Fibroblast of the conjunctiva (primary cell): Measurements from ENCODE around the gene ASB12.
"Not testable (repeated sequence)": the region's sequence is repeated elsewhere in the genome, so short reads cannot be mapped to it uniquely, and the experiment has no call there.

Source experiments
- DNase-seq: peaks from one replicate; pipeline ENCODE4 v3.0.0-alpha.2; 2010; ENCODE audit warnings: low read depth

Gene ASB12

GRCh38 chrX:64230123-64230970 is at the start of gene ASB12:
TSS of gene ASB12 (minus strand) at chrX:64230607. CDS start at chrX:64225650, 4,957 bp downstream.
- no peak for DNase-seq

GRCh38 chrX:64265265-64265664 is 34.9 kb upstream of the ASB12 start:
- DNase-seq = no peak

GRCh38 chrX:64229154-64229553 is 1.3 kb downstream of the ASB12 start:
- no peak for DNase-seq

- no peak for DNase-seq
These were observed 12.4 kb downstream of the ASB12 start for GRCh38 chrX:64218023-64218422.

- DNase-seq = not testable (repeated sequence)
These were observed 16.4 kb downstream of the ASB12 start for GRCh38 chrX:64213989-64214388.

- DNase-seq = no peak
These were observed 23.7 kb downstream of the ASB12 start for GRCh38 chrX:64206556-64207162.

- DNase-seq = peak; percentile 80
These were observed 24.5 kb downstream of the ASB12 start for GRCh38 chrX:64205735-64206501.

GRCh38 chrX:64205441-64205734 is 25.0 kb downstream of the ASB12 start, which contains the start of gene AMER1:
TSS of gene AMER1 (minus strand) at chrX:64205708. CDS start at chrX:64193286, 12,422 bp downstream.
- DNase-seq = peak; percentile 27

- no peak for DNase-seq
These were observed 25.5 kb downstream of the ASB12 start for GRCh38 chrX:64204701-64205440.

- no peak for DNase-seq
These were observed 26.2 kb downstream of the ASB12 start for GRCh38 chrX:64204252-64204651.

GRCh38 chrX:64202808-64203325 is 27.5 kb downstream of the ASB12 start:
- DNase-seq = no peak

- DNase-seq = no peak
These were observed 32.4 kb downstream of the ASB12 start for GRCh38 chrX:64198036-64198435.

- DNase-seq = no peak
These were observed 33.8 kb downstream of the ASB12 start for GRCh38 chrX:64196606-64197005.

- no peak for DNase-seq
These were observed 34.5 kb downstream of the ASB12 start for GRCh38 chrX:64195862-64196261.

GRCh38 chrX:64192673-64193072 is 37.7 kb downstream of the ASB12 start:
- no peak for DNase-seq

- no peak for DNase-seq
These were observed 38.4 kb downstream of the ASB12 start for GRCh38 chrX:64192040-64192439.

- DNase-seq = no peak
These were observed 39.0 kb downstream of the ASB12 start for GRCh38 chrX:64191281-64192010.

- no peak for DNase-seq
These were observed 40.2 kb downstream of the ASB12 start for GRCh38 chrX:64190136-64190740.

- no peak for DNase-seq
These were observed 41.5 kb downstream of the ASB12 start for GRCh38 chrX:64188901-64189300.

GRCh38 chrX:64187762-64188150 is 42.7 kb downstream of the ASB12 start:
- DNase-seq = no peak
